GM18520 (cell line): ENCODE results near the gene POU2F2.

ENCODE experiments used
- ATAC-seq: cut with Tn5 transposase; IDR thresholded peaks from one replicate; pipeline ENCODE4 v1.9.1; 2021; ENCODE audit not compliant: unreplicated experiment

POU2F2 gene

DNA sequence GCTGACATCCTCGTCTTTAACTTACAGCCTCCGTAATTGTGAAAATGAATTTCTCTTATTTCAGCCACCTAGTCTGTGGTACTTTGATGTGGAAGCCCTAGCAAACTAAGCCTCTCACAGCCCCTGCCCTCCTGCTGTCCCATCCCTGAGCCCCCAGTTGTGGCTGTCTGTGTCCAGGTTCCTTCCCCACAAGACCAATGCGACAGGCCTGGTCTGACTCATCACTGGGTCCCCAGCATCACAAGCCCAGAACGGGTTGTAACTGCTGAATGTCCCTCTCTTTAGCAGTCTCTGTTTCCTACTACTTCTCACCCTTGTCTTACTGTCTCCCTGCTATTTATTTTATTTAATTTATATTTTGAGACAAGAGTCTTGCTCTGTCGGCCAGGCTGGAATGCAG is 5.7 kb downstream of the POU2F2 start:
- no peak for ATAC-seq

DNA sequence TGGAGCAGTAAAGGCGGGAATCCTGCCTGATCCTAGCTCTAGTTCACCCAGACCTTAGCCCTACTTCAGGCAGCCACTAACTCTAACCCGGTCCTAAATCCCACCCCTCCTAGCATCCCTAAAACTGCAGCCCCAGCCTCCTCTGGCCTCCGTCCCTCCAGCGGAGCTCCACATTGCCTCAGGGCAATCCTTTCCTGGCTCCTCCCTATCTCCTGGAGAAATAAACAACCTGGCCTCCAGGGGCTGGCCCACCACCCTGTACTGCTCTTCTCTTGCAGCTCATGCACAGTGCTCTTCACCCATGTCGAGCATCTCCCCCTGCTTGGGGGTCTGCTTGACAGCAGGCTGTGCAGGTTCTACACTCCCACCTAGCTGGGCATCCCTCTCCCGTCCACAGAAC is 6.7 kb downstream of the POU2F2 start:
- ATAC-seq, result no peak

GRCh38 chr19:42124386-42124901 is 7.8 kb downstream of the POU2F2 start:
- ATAC-seq, result no peak

DNA sequence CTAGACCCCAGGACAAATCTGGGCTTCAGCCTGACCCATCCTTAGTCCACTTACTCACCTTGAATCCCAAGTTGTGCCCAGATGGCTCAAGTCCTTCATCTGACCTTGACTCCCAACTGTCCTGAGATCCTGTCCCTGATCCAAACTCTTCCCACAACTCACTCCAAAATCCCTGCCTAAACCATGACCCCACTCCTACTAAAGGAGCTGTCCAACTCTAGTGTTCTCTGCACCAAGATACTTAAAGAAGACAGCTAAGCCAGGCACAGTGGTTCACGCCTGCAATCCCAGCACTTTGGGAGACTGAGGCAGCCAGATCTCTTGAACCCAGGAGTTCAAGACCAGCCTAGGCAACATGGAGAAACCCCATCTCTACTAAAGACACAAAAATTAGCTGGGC is 8.5 kb downstream of the POU2F2 start:
- ATAC-seq, result no peak

- ATAC-seq, result no peak
Observed at GRCh38 chr19:42122691-42123607, 9.3 kb downstream of the POU2F2 start.

GRCh38 chr19:42121656-42122069 is 10.6 kb downstream of the POU2F2 start:
- ATAC-seq, result no peak

DNA sequence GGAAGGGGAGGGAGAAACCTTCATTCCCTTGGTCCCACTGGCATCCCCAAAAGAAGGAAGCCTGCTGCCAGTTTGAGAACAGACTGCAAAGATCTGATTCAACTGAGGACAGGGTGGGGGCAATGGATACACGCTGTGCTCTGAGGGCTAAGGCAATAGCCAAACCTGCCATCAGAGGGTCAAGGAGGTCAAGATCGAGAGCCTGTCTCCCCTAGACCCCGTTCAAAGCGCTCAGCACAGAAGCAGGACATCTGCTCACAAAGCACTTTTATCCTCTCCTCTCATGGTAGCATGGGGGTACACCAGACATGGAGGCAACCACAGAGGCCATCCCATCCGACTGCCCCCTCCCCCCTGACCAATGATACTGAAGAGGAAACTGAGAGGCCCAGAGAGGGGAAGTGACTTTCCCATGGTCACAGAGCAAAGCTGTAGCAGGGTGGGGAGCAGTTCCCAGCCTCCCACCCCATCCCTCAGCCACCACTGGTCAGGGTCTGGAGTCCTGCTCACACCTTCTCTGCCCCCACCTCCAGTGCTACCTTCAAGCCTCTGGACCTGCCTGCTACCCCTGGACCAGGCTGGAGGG is 11.1 kb downstream of the POU2F2 start:
- ATAC-seq, result no peak

DNA sequence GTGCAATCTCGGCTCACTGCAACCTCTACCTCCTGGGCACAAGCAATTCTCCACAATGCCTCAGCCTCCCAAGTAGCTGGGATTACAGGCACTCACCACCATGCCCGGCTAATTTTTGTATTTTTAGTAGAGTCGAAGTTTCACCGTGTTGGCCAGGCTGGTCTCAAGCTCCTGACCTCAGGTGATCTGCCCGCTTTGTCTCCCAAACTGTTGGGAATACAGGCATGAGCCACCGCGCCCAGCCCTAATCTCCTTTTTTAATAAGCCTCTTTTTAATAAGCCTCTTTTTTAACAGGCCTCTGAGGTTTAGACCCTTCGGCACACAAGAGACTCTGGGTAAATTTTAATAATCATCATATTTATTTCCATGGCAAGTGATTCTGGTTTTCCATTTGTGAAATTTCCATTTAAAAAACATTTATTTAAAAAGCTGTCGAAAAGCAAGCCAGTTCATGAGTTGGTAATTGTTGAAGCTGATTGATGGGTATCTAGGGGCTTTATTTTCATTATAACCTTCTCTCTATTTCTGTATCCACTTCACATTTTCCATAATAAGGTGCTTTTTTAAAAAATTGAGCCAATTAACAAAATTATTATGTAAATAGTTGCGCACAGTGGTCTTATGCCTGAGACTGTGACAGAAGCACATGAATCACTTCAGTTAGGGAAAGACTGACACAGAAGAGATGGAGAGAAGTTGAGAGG is 11.8 kb downstream of the POU2F2 start:
- no peak for ATAC-seq

GRCh38 chr19:42117076-42117475 is 15.2 kb downstream of the POU2F2 start:
- no peak for ATAC-seq

- ATAC-seq, result no peak
Observed at GRCh38 chr19:42116308-42117075, 15.8 kb downstream of the POU2F2 start.

DNA sequence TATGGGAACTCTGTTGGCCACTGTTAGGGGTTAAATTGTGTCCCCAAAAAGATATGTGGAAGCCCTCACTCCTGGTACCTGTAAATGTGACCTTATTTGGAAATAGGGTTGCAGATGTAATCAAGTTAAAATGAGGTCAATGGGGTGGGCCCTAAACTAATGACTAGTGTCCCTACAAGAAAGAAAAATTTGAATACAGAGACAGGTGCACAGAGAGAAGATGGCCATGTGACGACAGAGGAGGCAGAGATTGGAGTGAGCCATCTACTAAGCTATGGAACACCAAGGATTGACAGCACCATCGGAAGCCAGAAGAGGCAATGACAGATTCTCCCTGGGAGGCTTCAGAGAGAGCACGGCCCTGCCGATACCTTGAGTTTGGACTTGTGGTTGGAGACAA is 16.5 kb downstream of the POU2F2 start:
- no peak for ATAC-seq

- ATAC-seq, result no peak
Observed at GRCh38 chr19:42115219-42115618, 17.0 kb downstream of the POU2F2 start.

- no peak for ATAC-seq
Observed at GRCh38 chr19:42114412-42114811, 17.8 kb downstream of the POU2F2 start.

GRCh38 chr19:42113641-42114348 is 18.5 kb downstream of the POU2F2 start:
- no peak for ATAC-seq

GRCh38 chr19:42111811-42112210 is 20.4 kb downstream of the POU2F2 start:
- no peak for ATAC-seq

GRCh38 chr19:42111384-42111783 is 20.9 kb downstream of the POU2F2 start:
- ATAC-seq, result no peak

DNA sequence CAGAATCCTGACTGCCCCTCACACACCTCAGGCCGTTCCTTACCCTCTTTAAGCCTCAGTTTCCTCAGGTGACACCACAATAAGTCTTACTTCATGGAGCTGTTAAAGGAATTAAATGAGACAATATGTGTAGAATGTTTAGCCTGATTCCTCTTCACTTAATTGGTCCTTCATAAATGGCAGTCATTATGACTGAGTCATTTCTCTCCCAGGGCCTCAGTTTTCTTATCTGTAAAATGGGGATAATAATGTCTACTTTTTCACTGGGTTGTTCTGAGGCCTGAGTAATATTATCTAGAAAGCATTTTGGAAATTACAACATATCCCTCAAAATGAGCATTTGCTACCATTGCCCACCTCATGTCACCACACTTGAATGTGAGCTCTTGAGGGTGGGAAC is 21.6 kb downstream of the POU2F2 start:
- ATAC-seq, result no peak

GRCh38 chr19:42109896-42110295 is 22.4 kb downstream of the POU2F2 start:
- ATAC-seq, result no peak

DNA sequence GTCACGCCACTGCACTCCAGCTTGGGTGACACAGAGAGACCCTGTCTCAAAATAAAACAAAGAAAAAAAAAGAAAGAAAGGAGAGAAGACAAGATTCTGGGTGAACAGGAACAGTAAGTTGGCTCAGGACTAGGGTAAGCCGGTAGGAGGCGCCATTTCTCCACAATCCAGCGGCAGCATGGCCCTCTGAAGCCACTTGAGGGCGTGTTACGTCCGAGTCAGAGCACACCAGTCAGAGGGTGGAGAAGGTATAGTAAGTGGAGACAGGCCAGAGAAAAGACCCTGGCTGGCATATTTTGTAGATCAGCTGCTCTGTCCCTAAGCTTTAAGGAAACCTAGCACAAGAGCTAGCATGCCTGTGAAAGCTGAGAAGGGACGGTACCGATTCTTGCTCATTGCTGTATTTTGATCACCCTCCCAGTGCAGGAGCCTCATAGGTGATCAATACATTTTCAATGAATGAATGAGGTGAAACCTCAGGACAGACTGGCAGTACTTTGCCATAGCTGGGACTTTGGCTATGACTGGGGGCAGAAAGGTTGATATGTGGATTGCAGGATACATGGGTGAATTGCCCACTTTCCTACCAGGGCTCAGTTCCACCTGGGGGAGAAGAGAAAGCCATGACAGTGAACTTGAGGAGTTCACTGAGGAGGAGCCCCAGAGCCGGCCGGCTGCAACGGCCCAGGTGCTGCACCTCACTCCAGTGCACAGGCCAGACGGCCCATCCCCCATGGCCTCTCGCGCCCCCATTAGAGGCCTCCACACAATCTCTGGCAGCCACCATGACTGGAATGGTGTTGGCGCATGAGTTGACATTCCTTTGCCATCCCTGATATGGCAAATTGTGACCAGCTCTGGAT is 23.5 kb downstream of the POU2F2 start:
- peak; percentile 47 for ATAC-seq
